H9 (cell line): ENCODE measurements around the gene SPDYC. TPM values are rescaled to one million over a fixed set of nuclear protein-coding genes. Genes with fewer than 3 reads are reported as not detected.
A peak's percentile ranks its signal among the peaks of the same experiment; 100 is the strongest.

Experiments
- DNase-seq: peaks from one replicate; pipeline ENCODE4 v3.0.0-alpha.2; 2017
- H2AFZ ChIP-seq: one replicate; pipeline ENCODE4 v1.6.1; 2013; ENCODE audit warnings: mild to moderate bottlenecking, low read length, control low read depth, moderate library complexity
- H2AK5ac ChIP-seq: 2 replicates; pipeline ENCODE4 v1.6.1; 2013; ENCODE audit warnings: low read length, control low read depth, mixed read lengths; ENCODE audit not compliant: insufficient read length
- H2BK120ac ChIP-seq: one replicate; pipeline ENCODE4 v1.6.1; 2013; ENCODE audit warnings: low read depth, mild to moderate bottlenecking, low read length, control low read depth, inconsistent platforms; ENCODE audit not compliant: poor library complexity, severe bottlenecking
- H2BK12ac ChIP-seq: 2 replicates; pipeline ENCODE4 v1.6.1; 2013; ENCODE audit warnings: low read length, control low read depth, mixed read lengths, low read depth; ENCODE audit not compliant: insufficient read length
- H2BK15ac ChIP-seq: 2 replicates; pipeline ENCODE4 v1.6.1; 2013; ENCODE audit warnings: low read depth, low read length, control low read depth
- H2BK20ac ChIP-seq: one replicate; pipeline ENCODE4 v1.6.1; 2013; ENCODE audit warnings: low read depth, mild to moderate bottlenecking, low read length, control low read depth, inconsistent platforms; ENCODE audit not compliant: poor library complexity, severe bottlenecking
- H2BK5ac ChIP-seq: 2 replicates; pipeline ENCODE4 v1.6.1; 2013; ENCODE audit warnings: low read length, control low read depth, mixed read lengths; ENCODE audit not compliant: insufficient read length
- H3K14ac ChIP-seq: 2 replicates; pipeline ENCODE4 v1.6.1; 2013; ENCODE audit warnings: low read length, control low read depth; ENCODE audit not compliant: insufficient read depth
- H3K18ac ChIP-seq: 2 replicates; pipeline ENCODE4 v1.6.1; 2013; ENCODE audit warnings: low read depth, mild to moderate bottlenecking, mixed read lengths, low read length, control low read depth; ENCODE audit not compliant: insufficient read length
- H3K23ac ChIP-seq: 2 replicates; pipeline ENCODE4 v1.6.1; 2013; ENCODE audit warnings: low read length, control low read depth, mixed read lengths, low read depth; ENCODE audit not compliant: insufficient read length
- H3K23me2 ChIP-seq: 2 replicates; pipeline ENCODE4 v1.6.1; 2013; ENCODE audit warnings: low read depth, mild to moderate bottlenecking, mixed read lengths, low read length, control low read depth; ENCODE audit not compliant: insufficient read length, poor library complexity, severe bottlenecking
- H3K27ac ChIP-seq: 2 replicates; pipeline ENCODE4 v1.5.1; 2013; ENCODE audit warnings: low read length, control low read depth, mixed read lengths, low read depth; ENCODE audit not compliant: insufficient read length
- H3K27me3 ChIP-seq: 2 replicates; pipeline ENCODE4 v1.6.1; 2013; ENCODE audit warnings: low read length, control low read depth, inconsistent platforms; ENCODE audit not compliant: insufficient read depth
- H3K4ac ChIP-seq: 2 replicates; pipeline ENCODE4 v1.6.1; 2013; ENCODE audit warnings: low read depth, mild to moderate bottlenecking, control low read depth, inconsistent platforms, low read length, moderate library complexity
- H3K4me1 ChIP-seq: 2 replicates; pipeline ENCODE4 v1.6.1; 2013; ENCODE audit warnings: low read length, control low read depth, inconsistent platforms; ENCODE audit not compliant: insufficient read depth
- H3K4me2 ChIP-seq: 2 replicates; pipeline ENCODE4 v1.6.1; 2013; ENCODE audit warnings: low read length, control low read depth, mixed read lengths; ENCODE audit not compliant: insufficient read length, insufficient read depth
- H3K56ac ChIP-seq: 2 replicates; pipeline ENCODE4 v1.6.1; 2013; ENCODE audit warnings: low read depth, mild to moderate bottlenecking, mixed read lengths, low read length, control low read depth; ENCODE audit not compliant: insufficient read length
- H3K79me1 ChIP-seq: 2 replicates; pipeline ENCODE4 v1.6.1; 2013; ENCODE audit warnings: low read depth, mild to moderate bottlenecking, moderate library complexity, low read length, control low read depth, inconsistent platforms; ENCODE audit not compliant: insufficient read depth, poor library complexity, severe bottlenecking
- H3K79me2 ChIP-seq: 2 replicates; pipeline ENCODE4 v1.6.1; 2013; ENCODE audit warnings: low read length, control low read depth, inconsistent platforms; ENCODE audit not compliant: insufficient read depth
- H3K9ac ChIP-seq: 2 replicates; pipeline ENCODE4 v1.6.1; 2013; ENCODE audit warnings: low read length, control low read depth, mixed read lengths; ENCODE audit not compliant: insufficient read length; ENCODE audit errors: extremely low read depth
- H3K9me3 ChIP-seq: one replicate; pipeline ENCODE4 v1.6.1; 2013; ENCODE audit warnings: low read depth, low read length, inconsistent platforms; ENCODE audit not compliant: control insufficient read depth
- H3T11ph ChIP-seq: one replicate; pipeline ENCODE4 v1.6.1; 2013; ENCODE audit warnings: mild to moderate bottlenecking, low read length, control low read depth, inconsistent platforms
- H4K20me1 ChIP-seq: one replicate; pipeline ENCODE4 v1.6.1; 2013; ENCODE audit not compliant: control insufficient read depth, insufficient read length, insufficient read depth
- H4K5ac ChIP-seq: 2 replicates; pipeline ENCODE4 v1.6.1; 2013; ENCODE audit warnings: low read depth, mild to moderate bottlenecking, mixed read lengths, low read length, control low read depth; ENCODE audit not compliant: insufficient read length
- H4K8ac ChIP-seq: replicated peaks from 2 replicates; pipeline ENCODE4 v1.6.1; 2013; ENCODE audit warnings: low read length, control low read depth, mixed read lengths, low read depth; ENCODE audit not compliant: insufficient read length
- H4K91ac ChIP-seq: 2 replicates; pipeline ENCODE4 v1.6.1; 2013; ENCODE audit warnings: low read depth, mild to moderate bottlenecking, moderate library complexity, mixed read lengths, low read length, control low read depth; ENCODE audit not compliant: insufficient read length
- H3K27ac Mint-ChIP-seq, 3 experiments: 2 replicates in 2 of 3; 3 replicates in 1 of 3; pipeline ENCODE4 v1.8.0; 2020 to 2021; ENCODE audit warnings: mixed read lengths in 3 of 3, mild to moderate bottlenecking in 1 of 3, moderate library complexity in 1 of 3
- H3K27me3 Mint-ChIP-seq: 2 replicates; pipeline ENCODE4 v1.8.0; 2021; ENCODE audit warnings: low read depth, mild to moderate bottlenecking, moderate library complexity, mixed read lengths
- H3K36me3 Mint-ChIP-seq, 3 experiments: 2 replicates in 2 of 3; 3 replicates in 1 of 3; pipeline ENCODE4 v1.8.0; 2020 to 2021; ENCODE audit warnings: low read depth in 3 of 3, mixed read lengths in 3 of 3; ENCODE audit not compliant: insufficient read depth in 1 of 3
- H3K4me1 Mint-ChIP-seq, 2 experiments: 2 replicates each; pipeline ENCODE4 v1.8.0; 2020; ENCODE audit warnings: mixed read lengths in 2 of 2
- H3K4me3 Mint-ChIP-seq, 2 experiments: 2 replicates in 1 of 2; 3 replicates in 1 of 2; pipeline ENCODE4 v1.8.0; 2020 to 2021; ENCODE audit warnings: mild to moderate bottlenecking in 2 of 2, mixed read lengths in 2 of 2, moderate library complexity in 1 of 2
- H3K9me3 Mint-ChIP-seq, 2 experiments: 2 replicates in 1 of 2; 3 replicates in 1 of 2; pipeline ENCODE4 v1.8.0; 2020; ENCODE audit warnings: mild to moderate bottlenecking in 2 of 2, mixed read lengths in 2 of 2, moderate library complexity in 1 of 2
- WGBS: extraction: QIAGEN DNeasy Blood & Tissue Kit; methylation state at CpG from one replicate; pipeline ENCODE4 v1.1.7; 2013; ENCODE audit warnings: missing lambda C conversion rate, low lambda C conversion rate, mixed read lengths; ENCODE audit not compliant: insufficient read length; ENCODE audit errors: extremely low coverage; 5-methylcytosine and 5-hydroxymethylcytosine counted together
- total RNA-seq: library from RNA; stranded (reverse); gene quantifications from 2 replicates; pipeline ENCODE4 v1.2.1, GENCODE V29; 2021
- TF ChIP-seq, protein P1 (sequence below): fragments of 200-600 bp; sonication (generic); conservative IDR thresholded peaks from 3 replicates; pipeline ENCODE4 v1.8.0; 2021; ENCODE audit warnings: antibody characterized with exemption, mild to moderate bottlenecking

SPDYC gene
- total RNA-seq, 1 experiment from 2014 or later, result 0.61 TPM

DNA sequence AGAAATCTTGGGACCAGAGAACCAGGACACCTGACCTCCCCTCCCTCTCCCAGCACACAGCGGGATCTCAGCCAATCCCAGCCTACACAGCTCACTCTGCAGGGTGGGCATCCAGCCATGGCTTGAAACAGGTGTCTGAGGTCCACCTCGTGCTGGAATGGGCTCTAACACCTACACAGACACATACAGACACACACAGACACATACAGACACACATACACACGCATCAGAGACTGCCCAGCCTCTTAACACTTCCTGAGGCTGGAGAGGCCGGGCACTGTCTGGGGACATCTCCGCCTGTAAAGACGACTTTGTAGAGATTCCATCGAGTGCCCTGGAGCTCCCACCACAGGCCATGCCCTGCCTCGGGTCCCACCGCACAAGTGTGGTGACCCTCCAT lies 48.4 kb downstream of the SPDYC start:
- Histone ChIP-seq H3K9me3 (no peaks in the 10 kb centered on the region), H3K4me2 (no peak overlapping the region), H2BK120ac (no peak overlapping the region), H2BK12ac (no peak overlapping the region), H3T11ph (no peak overlapping the region), H3K23ac (no peak overlapping the region), H3K79me1 (no peaks in the 10 kb centered on the region), H2BK20ac (no peak overlapping the region), H3K27me3 (no peaks in the 10 kb centered on the region), H3K18ac (no peak overlapping the region), H4K5ac (no peak overlapping the region), H4K8ac (no peak overlapping the region), H4K91ac (no peak overlapping the region), H4K20me1 (no peaks in the 10 kb centered on the region), H3K4ac (no peak overlapping the region), H3K14ac (no peak overlapping the region), H2BK5ac (no peak overlapping the region), H3K27ac (no peak overlapping the region), H3K9ac (no peak overlapping the region), H2AFZ (no peak overlapping the region), H2BK15ac (no peak overlapping the region), H2AK5ac (no peak overlapping the region), H3K4me1 (peaks cover 4% of the 10 kb centered on the region; the same call in 1 of the 2 replicates), H3K79me2 (no peaks in the 10 kb centered on the region), H3K23me2 (peaks cover 6% of the 10 kb centered on the region), H3K56ac (no peak overlapping the region)
- TF ChIP-seq, protein P1, sequence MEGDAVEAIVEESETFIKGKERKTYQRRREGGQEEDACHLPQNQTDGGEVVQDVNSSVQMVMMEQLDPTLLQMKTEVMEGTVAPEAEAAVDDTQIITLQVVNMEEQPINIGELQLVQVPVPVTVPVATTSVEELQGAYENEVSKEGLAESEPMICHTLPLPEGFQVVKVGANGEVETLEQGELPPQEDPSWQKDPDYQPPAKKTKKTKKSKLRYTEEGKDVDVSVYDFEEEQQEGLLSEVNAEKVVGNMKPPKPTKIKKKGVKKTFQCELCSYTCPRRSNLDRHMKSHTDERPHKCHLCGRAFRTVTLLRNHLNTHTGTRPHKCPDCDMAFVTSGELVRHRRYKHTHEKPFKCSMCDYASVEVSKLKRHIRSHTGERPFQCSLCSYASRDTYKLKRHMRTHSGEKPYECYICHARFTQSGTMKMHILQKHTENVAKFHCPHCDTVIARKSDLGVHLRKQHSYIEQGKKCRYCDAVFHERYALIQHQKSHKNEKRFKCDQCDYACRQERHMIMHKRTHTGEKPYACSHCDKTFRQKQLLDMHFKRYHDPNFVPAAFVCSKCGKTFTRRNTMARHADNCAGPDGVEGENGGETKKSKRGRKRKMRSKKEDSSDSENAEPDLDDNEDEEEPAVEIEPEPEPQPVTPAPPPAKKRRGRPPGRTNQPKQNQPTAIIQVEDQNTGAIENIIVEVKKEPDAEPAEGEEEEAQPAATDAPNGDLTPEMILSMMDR, result no peak
- Mint-ChIP-seq H3K4me3 (no peak overlapping the region; a peak in 1 of 5 replicates), H3K4me1 (peaks cover 13 to 34% of the 10 kb centered on the region in 2 experiments), H3K27me3 (no peaks in the 10 kb centered on the region), H3K9me3 (peaks cover 0 to 3% of the 10 kb centered on the region in 2 experiments; a peak in 1 of 5 replicates), H3K36me3 (peaks cover 1 to 10% (median 3%) of the 10 kb centered on the region in 3 experiments; a peak in 5 of 7 replicates), H3K27ac (peak overlapping the region in 2 of 3 experiments; percentile 20 to 28; a peak in 2 of 7 replicates)
- no peak for DNase-seq
- WGBS, result no CpG with 5 or more reads among the region's 9 CpGs
